D721Med (cell line): ENCODE measurements around the gene LMTK3.
A peak's percentile ranks its signal among the peaks of the same experiment; 100 is the strongest.

Experiments
- DNase-seq: peaks from one replicate; pipeline ENCODE4 v3.0.0; 2011; ENCODE audit warnings: low spot score; ENCODE audit not compliant: insufficient read length
- FAIRE-seq: peaks from 2 replicates; lab custom pipeline; 2011; peaks lifted over from hg19 to GRCh38; lab: Jason Lieb, UNC
- CTCF ChIP-seq: IDR thresholded peaks from 2 replicates; pipeline ENCODE4 v1.5.1; 2012; ENCODE audit warnings: mild to moderate bottlenecking, control low read depth; ENCODE audit not compliant: insufficient read depth; ENCODE audit errors: missing control alignments

The LMTK3 gene

GRCh38 chr19:48473161-48473966 is 38.3 kb downstream of the LMTK3 start:
- FAIRE-seq = no peak
- no peak for TF ChIP-seq CTCF
- no peak for DNase-seq

GRCh38 chr19:48471836-48472235 is 39.8 kb downstream of the LMTK3 start:
- FAIRE-seq = no peak
- TF ChIP-seq CTCF = no peak
- DNase-seq = no peak

GRCh38 chr19:48470856-48471255 is 40.8 kb downstream of the LMTK3 start:
- DNase-seq (no peak), FAIRE-seq (no peak)
- no peak for TF ChIP-seq CTCF

GRCh38 chr19:48469934-48470680 is 41.5 kb downstream of the LMTK3 start:
- no peak for TF ChIP-seq CTCF
- FAIRE-seq = no peak
- DNase-seq = no peak

GRCh38 chr19:48469289-48469881 is 42.2 kb downstream of the LMTK3 start, which contains the start of gene CYTH2:
Gene CYTH2 (plus strand): TSS chr19:48469369. CDS start chr19:48469508, 139 bp downstream.
- TF ChIP-seq CTCF = no peak
- FAIRE-seq = no peak
- no peak for DNase-seq

- peak; percentile 68 for FAIRE-seq
- no peak for DNase-seq
- TF ChIP-seq CTCF = no peak
Observed at GRCh38 chr19:48468772-48469288, 42.8 kb downstream of the LMTK3 start.
